SK-N-SH (cell line): ENCODE data around the gene EXOC6B. TPM values are rescaled to one million over a fixed set of nuclear protein-coding genes. Genes with fewer than 3 reads are reported as not detected.

Source experiments
- CTCF ChIA-PET: fragments of 300-600, 350-600 bp; formaldehyde crosslinking; extraction: SDS; loops from one replicate; lab custom pipeline; 2021; lab: Yijun Ruan, JAX
- POLR2A ChIA-PET: fragments of 350-600 bp; sonication (Branson Sonifier 250); formaldehyde crosslinking; extraction: SDS; loops from one replicate; lab custom pipeline; 2020; ENCODE audit warnings: antibody characterized with exemption, inconsistent platforms; lab: Yijun Ruan, JAX
- DNase-seq: peaks from one replicate; pipeline ENCODE4 v3.0.0; 2012
- H2AFZ ChIP-seq: fragments of 200-600 bp; sonication (generic); 2 replicates; pipeline ENCODE4 v1.8.1; 2016; ENCODE audit warnings: antibody characterized with exemption, mild to moderate bottlenecking, low read depth
- H3F3A ChIP-seq: fragments of 200-600 bp; sonication (generic); replicated peaks from 2 replicates; pipeline ENCODE3; 2016; ENCODE audit warnings: antibody characterized with exemption, mild to moderate bottlenecking; ENCODE audit not compliant: insufficient read depth
- H3K27ac ChIP-seq, 2 experiments: fragments of 200-500 bp in 1 of 2; fragments of 200-600 bp in 1 of 2; sonication (Bioruptor generic) in 1 of 2; sonication (generic), shearing (Covaris generic) in 1 of 2; 2 replicates each; pipeline versions ENCODE4 v1.5.1 to v1.6.1; 2014 to 2016; ENCODE audit warnings: low read depth in 2 of 2, inconsistent platforms in 1 of 2, low read length in 1 of 2, mild to moderate bottlenecking in 1 of 2, mixed read lengths in 1 of 2
- H3K27me3 ChIP-seq: fragments of 200-600 bp; sonication (generic), shearing (Covaris generic); 2 replicates; pipeline ENCODE4 v1.6.1; 2016; ENCODE audit warnings: mixed run types; ENCODE audit not compliant: insufficient read depth
- H3K36me3 ChIP-seq, 2 experiments: fragments of 200-500 bp in 1 of 2; fragments of 200-600 bp in 1 of 2; sonication (Bioruptor generic) in 1 of 2; sonication (generic) in 1 of 2; replicated peaks in 1 of 2; 2 replicates each; pipeline versions ENCODE3 to v1.5.1; 2014 to 2016; ENCODE audit warnings: low read length in 1 of 2, mild to moderate bottlenecking in 1 of 2; ENCODE audit not compliant: insufficient read depth in 2 of 2, control insufficient read depth in 1 of 2
- H3K4me1 ChIP-seq, 2 experiments: fragments of 200-500 bp in 1 of 2; fragments of 200-600 bp in 1 of 2; sonication (Bioruptor generic) in 1 of 2; sonication (generic), shearing (Covaris generic) in 1 of 2; 2 replicates each; pipeline versions ENCODE4 v1.5.1 to v1.6.1; 2014 to 2016; ENCODE audit warnings: low read depth in 1 of 2, low read length in 1 of 2, mixed run types in 1 of 2; ENCODE audit not compliant: insufficient read depth in 2 of 2, control insufficient read depth in 1 of 2
- H3K4me2 ChIP-seq: fragments of 200-600 bp; sonication (generic), shearing (Covaris generic); 2 replicates; pipeline ENCODE4 v1.6.1; 2017; ENCODE audit warnings: mixed run types
- H3K4me3 ChIP-seq, 2 experiments: fragments of 200-500 bp in 1 of 2; fragments of 200-600 bp in 1 of 2; sonication (Bioruptor generic) in 1 of 2; sonication (generic), shearing (Covaris generic) in 1 of 2; 2 replicates each; pipeline versions ENCODE4 v1.5.1 to v1.8.1; 2014 to 2016; ENCODE audit warnings: low read depth in 2 of 2, inconsistent platforms in 1 of 2, low read length in 1 of 2, mild to moderate bottlenecking in 1 of 2, mixed read lengths in 1 of 2, moderate library complexity in 1 of 2
- H3K79me2 ChIP-seq: fragments of 200-600 bp; sonication (generic); 2 replicates; pipeline ENCODE4 v1.8.1; 2017; ENCODE audit warnings: mild to moderate bottlenecking; ENCODE audit not compliant: insufficient read depth
- H3K9ac ChIP-seq: fragments of 200-600 bp; sonication (generic); 2 replicates; pipeline ENCODE4 v1.6.1; 2017; ENCODE audit warnings: mixed run types
- H3K9me2 ChIP-seq: fragments of 200-600 bp; sonication (generic); 2 replicates; pipeline ENCODE4 v1.6.1; 2017; ENCODE audit warnings: mixed run types
- H3K9me3 ChIP-seq: fragments of 200-600 bp; sonication (generic); 2 replicates; pipeline ENCODE4 v1.6.1; 2017; ENCODE audit warnings: mixed run types, mild to moderate bottlenecking, moderate library complexity
- H4K20me1 ChIP-seq: fragments of 200-600 bp; sonication (generic); 2 replicates; pipeline ENCODE4 v1.6.1; 2017; ENCODE audit warnings: mild to moderate bottlenecking, mixed run types; ENCODE audit not compliant: insufficient read depth
- FOXJ3 ChIP-seq: sonication (generic); formaldehyde crosslinking; IDR thresholded peaks from 2 replicates; pipeline ENCODE4 v1.5.1; 2020; ENCODE audit warnings: mild to moderate bottlenecking, missing genetic modification reagents
- FOXM1 ChIP-seq: IDR thresholded peaks from 2 replicates; pipeline ENCODE4 v1.4.0; 2012; ENCODE audit warnings: low read depth, mild to moderate bottlenecking
- GATA2 ChIP-seq: sonication (generic); formaldehyde crosslinking; IDR thresholded peaks from 2 replicates; pipeline ENCODE4 v1.5.0; 2020; ENCODE audit warnings: mild to moderate bottlenecking, missing genetic modification reagents
- JUND ChIP-seq: IDR thresholded peaks from 2 replicates; pipeline ENCODE4 v1.4.0; 2012
- MEF2A ChIP-seq: IDR thresholded peaks from 2 replicates; pipeline ENCODE4 v1.4.0; 2012; ENCODE audit warnings: low read depth, borderline replicate concordance
- NFIC ChIP-seq: IDR thresholded peaks from 2 replicates; pipeline ENCODE4 v1.4.0; 2012; ENCODE audit warnings: borderline replicate concordance
- NRF1 ChIP-seq: IDR thresholded peaks from 2 replicates; pipeline ENCODE4 v1.6.1; 2012; ENCODE audit warnings: low read depth, mild to moderate bottlenecking, low read length
- RAD21 ChIP-seq: IDR thresholded peaks from 2 replicates; pipeline ENCODE4 v1.6.1; 2012; ENCODE audit warnings: mild to moderate bottlenecking, low read length
- REST ChIP-seq: IDR thresholded peaks from 2 replicates; pipeline ENCODE4 v1.6.1; 2012; ENCODE audit warnings: mild to moderate bottlenecking, low read depth, low read length, moderate library complexity
- SIN3A ChIP-seq: IDR thresholded peaks from 2 replicates; pipeline ENCODE4 v1.6.1; 2012; ENCODE audit warnings: low read depth, mild to moderate bottlenecking, low read length, moderate library complexity, borderline replicate concordance
- ZBTB33 ChIP-seq: IDR thresholded peaks from 2 replicates; pipeline ENCODE4 v1.4.0; 2012; ENCODE audit warnings: low read depth, borderline replicate concordance
- WGBS: methylation state at CpG from one replicate; pipeline ENCODE4 v1.1.6; 2017; ENCODE audit warnings: low lambda C conversion rate; 5-methylcytosine and 5-hydroxymethylcytosine counted together
- polyA plus RNA-seq, 3 experiments: library from polyadenylated mRNA; depleted of rRNA; stranded (reverse); fragments of >200 nt; gene quantifications; 2 replicates each; pipeline ENCODE4 v1.2.3, GENCODE V29; 2012
- TF ChIP-seq, protein P1 (sequence below): IDR thresholded peaks from 2 replicates; pipeline ENCODE4; 2012
- TF ChIP-seq, protein P2 (sequence below): IDR thresholded peaks from 2 replicates; pipeline ENCODE4 v1.4.0; 2012; ENCODE audit warnings: low read depth, borderline replicate concordance
- TF ChIP-seq, protein P3 (sequence below): fragments of 150-350 bp; IDR thresholded peaks from 2 replicates; pipeline ENCODE4 v1.6.1; 2016; ENCODE audit warnings: mild to moderate bottlenecking, low read depth, low read length

Gene EXOC6B
- polyA plus RNA-seq, 1 of the 3 experiments (the other 2 are of a cell fraction) = 7.4 TPM

GRCh38 chr2:72150861-72151356 is 674.9 kb downstream of the EXOC6B start:
- Histone ChIP-seq H3K4me1 (peaks cover 5 to 24% of the 10 kb centered on the region in 2 experiments; a peak in 2 of 4 replicates), H3K36me3 (no peaks in the 10 kb centered on the region), H3K9me2 (no peaks in the 10 kb centered on the region), H3K4me3 (no peak overlapping the region), H3K79me2 (no peaks in the 10 kb centered on the region), H3K9me3 (no peaks in the 10 kb centered on the region), H3K27ac (no peak overlapping the region), H2AFZ (no peak overlapping the region), H3K27me3 (peaks cover 33% of the 10 kb centered on the region), H4K20me1 (no peaks in the 10 kb centered on the region), H3K4me2 (0 out of 2 replicates have a peak overlapping the region, but pooled peaks have one; percentile 86), H3F3A (no peaks in the 10 kb centered on the region), H3K9ac (no peak overlapping the region)
- no peak for DNase-seq
- ChIA-PET CTCF (interaction anchor here (0.6 to 9.0 kb wide), 79 partner anchors 9 to 851 kb away, joined by 3 to 167 read pairs (median 4); no protein-coding TSS in a partner anchor), POLR2A (interaction anchor here (0.7 kb wide), 1 partner anchor 642 kb away, joined by 3 read pairs; no protein-coding TSS in a partner anchor)
- 72% methylated on average over 2 of the region's 2 CpGs for WGBS
- TF ChIP-seq, protein P1, sequence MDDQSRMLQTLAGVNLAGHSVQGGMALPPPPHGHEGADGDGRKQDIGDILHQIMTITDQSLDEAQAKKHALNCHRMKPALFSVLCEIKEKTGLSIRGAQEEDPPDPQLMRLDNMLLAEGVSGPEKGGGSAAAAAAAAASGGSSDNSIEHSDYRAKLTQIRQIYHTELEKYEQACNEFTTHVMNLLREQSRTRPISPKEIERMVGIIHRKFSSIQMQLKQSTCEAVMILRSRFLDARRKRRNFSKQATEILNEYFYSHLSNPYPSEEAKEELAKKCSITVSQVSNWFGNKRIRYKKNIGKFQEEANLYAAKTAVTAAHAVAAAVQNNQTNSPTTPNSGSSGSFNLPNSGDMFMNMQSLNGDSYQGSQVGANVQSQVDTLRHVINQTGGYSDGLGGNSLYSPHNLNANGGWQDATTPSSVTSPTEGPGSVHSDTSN = no peak
- no peak for TF ChIP-seq SIN3A
- no peak for TF ChIP-seq JUND
- no peak for TF ChIP-seq REST
- no peak for TF ChIP-seq MEF2A
- TF ChIP-seq, protein P2, sequence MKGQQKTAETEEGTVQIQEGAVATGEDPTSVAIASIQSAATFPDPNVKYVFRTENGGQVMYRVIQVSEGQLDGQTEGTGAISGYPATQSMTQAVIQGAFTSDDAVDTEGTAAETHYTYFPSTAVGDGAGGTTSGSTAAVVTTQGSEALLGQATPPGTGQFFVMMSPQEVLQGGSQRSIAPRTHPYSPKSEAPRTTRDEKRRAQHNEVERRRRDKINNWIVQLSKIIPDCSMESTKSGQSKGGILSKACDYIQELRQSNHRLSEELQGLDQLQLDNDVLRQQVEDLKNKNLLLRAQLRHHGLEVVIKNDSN = no peak
- TF ChIP-seq NRF1 = no peak
- TF ChIP-seq RAD21 = no peak
- TF ChIP-seq ZBTB33 = no peak
- TF ChIP-seq, protein P3, sequence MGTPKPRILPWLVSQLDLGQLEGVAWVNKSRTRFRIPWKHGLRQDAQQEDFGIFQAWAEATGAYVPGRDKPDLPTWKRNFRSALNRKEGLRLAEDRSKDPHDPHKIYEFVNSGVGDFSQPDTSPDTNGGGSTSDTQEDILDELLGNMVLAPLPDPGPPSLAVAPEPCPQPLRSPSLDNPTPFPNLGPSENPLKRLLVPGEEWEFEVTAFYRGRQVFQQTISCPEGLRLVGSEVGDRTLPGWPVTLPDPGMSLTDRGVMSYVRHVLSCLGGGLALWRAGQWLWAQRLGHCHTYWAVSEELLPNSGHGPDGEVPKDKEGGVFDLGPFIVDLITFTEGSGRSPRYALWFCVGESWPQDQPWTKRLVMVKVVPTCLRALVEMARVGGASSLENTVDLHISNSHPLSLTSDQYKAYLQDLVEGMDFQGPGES = no peak
- no peak for TF ChIP-seq FOXJ3 (CRISPR knock-in tag)
- no peak for TF ChIP-seq FOXM1
- no peak for TF ChIP-seq NFIC
- TF ChIP-seq GATA2 (CRISPR knock-in tag) = no peak
